Left lung (tissue), 10 donors: Measurements from ENCODE around the gene SPRING1. TPM values are rescaled to one million over a fixed set of nuclear protein-coding genes. Genes with fewer than 3 reads are reported as not detected.

Experiments used
- ATAC-seq: fragments of 200-7000 bp; cut with Tn5 transposase; one replicate; pipeline ENCODE4 v1.9.1; 2020; ENCODE audit warnings: moderate library complexity
- DNase-seq, 4 donors: peaks; one replicate each; pipeline ENCODE4 v3.0.0-alpha.2; 2013 to 2020
- H3K27ac ChIP-seq, 2 donors: fragments of 200-600 bp; sonication (generic) in 1 of 2; one replicate each; pipeline versions ENCODE4 v1.5.0 to v1.8.0; 2020 to 2021
- H3K27me3 ChIP-seq, 2 donors: fragments of 200-600 bp; sonication (generic) in 1 of 2; one replicate each; pipeline versions ENCODE4 v1.5.0 to v1.8.0; 2020 to 2021
- H3K36me3 ChIP-seq, 2 donors: fragments of 200-600 bp; sonication (generic) in 1 of 2; one replicate each; pipeline versions ENCODE4 v1.5.0 to v1.8.0; 2020 to 2021
- H3K4me1 ChIP-seq, 2 donors: fragments of 200-600 bp; one replicate each; pipeline ENCODE4 v1.8.0; 2021
- H3K4me3 ChIP-seq, 2 donors: fragments of 200-600 bp; sonication (generic) in 1 of 2; one replicate each; pipeline versions ENCODE4 v1.5.0 to v1.8.0; 2020 to 2021; ENCODE audit warnings: mild to moderate bottlenecking in 1 of 2
- H3K9me3 ChIP-seq, 2 donors: fragments of 200-600 bp; sonication (generic) in 1 of 2; one replicate each; pipeline versions ENCODE4 v1.5.0 to v1.8.0; 2020 to 2021
- intact Hi-C, 2 donors: fragments of 100-400 bp; cut with DNase I; formaldehyde crosslinking; loops; one replicate each; pipeline versions ENCODE4 v1.11.2 to v1.14.2; 2022
- polyA plus RNA-seq, 6 donors: library from polyadenylated mRNA; unstranded; fragments of 120-200 nt; gene quantifications; one replicate each; pipeline ENCODE4 v1.2.1, GENCODE V29; 2013; ENCODE audit not compliant: insufficient read length in 6 of 6
- total RNA-seq, 2 donors: library from RNA; stranded (reverse); fragmentation: NEBNext Ultra II Directional; extraction: Animal tissue kit (Norgen Biotek cat#: 25700); gene quantifications; one replicate each; pipeline ENCODE4 v1.2.1, GENCODE V29; 2021
- TF ChIP-seq, protein P1 (sequence below), 2 donors: fragments of 200-600 bp; sonication (generic) in 1 of 2; IDR thresholded peaks; one replicate each; pipeline versions ENCODE4 v1.5.0 to v1.8.0; 2021; ENCODE audit warnings: antibody characterized with exemption in 2 of 2
- donor health status: DM: no; HTN: yes; CAD: no.
- donor health status: DM: no; HTN: no; CAD: no.

The SPRING1 gene
- total and polyA plus RNA-seq, 8 donors = 20.7 to 90.5 (median 31.1) TPM

DNA sequence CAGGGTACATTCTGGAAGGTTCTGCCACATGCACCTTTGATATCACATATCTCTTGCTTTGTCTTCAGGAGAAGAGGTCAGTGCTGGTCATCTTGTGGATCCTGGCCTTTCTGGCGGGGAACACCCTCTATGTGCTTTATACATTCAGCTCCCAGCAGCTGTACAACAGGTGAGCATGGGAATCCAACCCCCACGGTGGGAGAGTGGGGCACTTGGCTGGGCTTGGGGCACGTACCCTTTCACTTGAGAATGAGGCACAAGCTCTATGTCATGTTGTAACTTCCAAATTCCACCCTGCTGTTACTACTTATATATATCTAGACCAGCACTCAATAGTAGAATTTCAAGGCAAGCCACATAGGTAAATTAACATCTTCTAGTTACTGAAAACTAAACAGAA is 28.9 kb upstream of the SPRING1 start:
- no peaks in the 10 kb centered on the region for H3K4me1 ChIP-seq
- H3K4me3 ChIP-seq = no peak overlapping the region
- H3K27me3 ChIP-seq = no peaks in the 10 kb centered on the region
- intact Hi-C loops = no loop called here
- H3K27ac ChIP-seq = no peak overlapping the region
- H3K36me3 ChIP-seq = no peaks in the 10 kb centered on the region
- DNase-seq = no peak
- H3K9me3 ChIP-seq = no peaks in the 10 kb centered on the region
- ATAC-seq = no peak
- TF ChIP-seq, protein P1, sequence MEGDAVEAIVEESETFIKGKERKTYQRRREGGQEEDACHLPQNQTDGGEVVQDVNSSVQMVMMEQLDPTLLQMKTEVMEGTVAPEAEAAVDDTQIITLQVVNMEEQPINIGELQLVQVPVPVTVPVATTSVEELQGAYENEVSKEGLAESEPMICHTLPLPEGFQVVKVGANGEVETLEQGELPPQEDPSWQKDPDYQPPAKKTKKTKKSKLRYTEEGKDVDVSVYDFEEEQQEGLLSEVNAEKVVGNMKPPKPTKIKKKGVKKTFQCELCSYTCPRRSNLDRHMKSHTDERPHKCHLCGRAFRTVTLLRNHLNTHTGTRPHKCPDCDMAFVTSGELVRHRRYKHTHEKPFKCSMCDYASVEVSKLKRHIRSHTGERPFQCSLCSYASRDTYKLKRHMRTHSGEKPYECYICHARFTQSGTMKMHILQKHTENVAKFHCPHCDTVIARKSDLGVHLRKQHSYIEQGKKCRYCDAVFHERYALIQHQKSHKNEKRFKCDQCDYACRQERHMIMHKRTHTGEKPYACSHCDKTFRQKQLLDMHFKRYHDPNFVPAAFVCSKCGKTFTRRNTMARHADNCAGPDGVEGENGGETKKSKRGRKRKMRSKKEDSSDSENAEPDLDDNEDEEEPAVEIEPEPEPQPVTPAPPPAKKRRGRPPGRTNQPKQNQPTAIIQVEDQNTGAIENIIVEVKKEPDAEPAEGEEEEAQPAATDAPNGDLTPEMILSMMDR (IDR thresholded peaks at IDR 0.05) = no peak

DNA sequence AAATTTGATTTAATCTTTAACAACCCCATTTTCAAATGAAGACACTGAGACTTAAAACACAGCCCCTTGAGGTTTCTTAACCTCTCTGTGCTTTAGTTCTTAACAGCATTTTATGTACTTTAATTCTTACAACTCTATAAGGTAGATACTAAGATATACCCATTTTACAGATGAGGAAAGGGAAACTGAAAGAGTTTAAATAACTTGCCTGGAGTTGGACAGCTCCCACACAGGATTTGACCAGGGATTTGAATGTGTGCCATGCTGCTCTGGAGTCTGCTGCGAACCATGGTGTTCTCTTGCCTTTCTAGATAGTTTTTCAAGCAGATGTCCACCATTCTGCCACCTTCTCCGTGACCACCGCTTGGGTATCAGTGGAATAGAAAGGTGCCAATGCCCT is 28.4 kb upstream of the SPRING1 start:
- H3K27me3 ChIP-seq = no peaks in the 10 kb centered on the region
- no peaks in the 10 kb centered on the region for H3K9me3 ChIP-seq
- no peak overlapping the region for H3K27ac ChIP-seq
- no peaks in the 10 kb centered on the region for H3K36me3 ChIP-seq
- no peak overlapping the region for H3K4me3 ChIP-seq
- intact Hi-C loops = no loop called here
- no peak for ATAC-seq
- no peak for DNase-seq
- TF ChIP-seq, protein P1 (IDR thresholded peaks at IDR 0.05) = no peak
- no peaks in the 10 kb centered on the region for H3K4me1 ChIP-seq

DNA sequence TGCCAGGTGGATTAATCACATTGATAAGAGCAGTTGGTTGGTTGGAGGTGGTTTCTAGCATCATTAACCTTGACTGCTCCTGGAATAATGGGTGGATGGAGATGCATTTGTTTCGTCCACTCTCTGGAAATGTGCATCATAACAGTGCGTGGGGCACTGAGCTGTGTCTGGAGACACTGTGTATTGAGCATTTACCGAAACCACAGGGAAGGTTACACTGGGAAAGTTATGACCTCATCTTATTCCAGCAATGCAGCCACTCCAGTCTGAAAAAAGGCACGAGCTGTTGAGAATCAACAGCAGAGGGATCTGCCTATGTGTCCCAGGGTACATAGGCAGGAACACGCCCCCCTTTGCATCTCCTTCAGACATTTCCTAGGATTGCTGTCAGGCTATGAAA is 27.4 kb upstream of the SPRING1 start:
- ATAC-seq (no peak), DNase-seq (no peak)
- TF ChIP-seq, protein P1 (IDR thresholded peaks at IDR 0.05) = no peak
- Histone ChIP-seq H3K9me3 (no peaks in the 10 kb centered on the region), H3K4me3 (no peak overlapping the region), H3K36me3 (no peaks in the 10 kb centered on the region), H3K4me1 (no peaks in the 10 kb centered on the region), H3K27ac (no peak overlapping the region), H3K27me3 (no peaks in the 10 kb centered on the region)
- intact Hi-C loops = no loop called here

DNA sequence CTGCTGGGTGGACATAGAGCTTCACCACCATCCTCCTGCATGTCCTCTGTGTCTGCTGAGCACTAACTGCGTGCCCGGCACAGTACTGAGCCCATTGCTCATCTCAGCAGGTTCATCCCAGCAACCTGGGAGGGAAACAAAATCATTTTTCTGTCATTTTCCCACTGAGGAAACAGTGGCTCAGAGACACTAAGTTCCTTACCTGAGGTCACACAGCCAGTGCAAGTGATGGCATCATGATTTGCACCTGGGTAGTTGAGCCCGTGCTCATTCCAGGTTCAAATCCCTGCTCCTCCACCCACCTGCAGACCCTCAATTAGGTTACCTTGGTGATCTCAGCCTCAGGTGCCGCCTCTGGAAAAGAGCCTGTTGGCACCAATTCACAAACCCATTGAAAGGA is 23.6 kb upstream of the SPRING1 start:
- TF ChIP-seq, protein P1 (IDR thresholded peaks at IDR 0.05) = no peak
- no peak overlapping the region for H3K4me3 ChIP-seq
- no peaks in the 10 kb centered on the region for H3K27me3 ChIP-seq
- no peaks in the 10 kb centered on the region for H3K9me3 ChIP-seq
- intact Hi-C loops = no loop called here
- DNase-seq (no peak), ATAC-seq (no peak)
- H3K27ac ChIP-seq = no peak overlapping the region
- no peaks in the 10 kb centered on the region for H3K4me1 ChIP-seq
- no peaks in the 10 kb centered on the region for H3K36me3 ChIP-seq

GRCh38 chr12:116760622-116761020 is 22.8 kb upstream of the SPRING1 start:
- no peaks in the 10 kb centered on the region for H3K9me3 ChIP-seq
- H3K27ac ChIP-seq = no peak overlapping the region
- ATAC-seq = no peak
- H3K36me3 ChIP-seq = no peaks in the 10 kb centered on the region
- TF ChIP-seq, protein P1 (IDR thresholded peaks at IDR 0.05) = no peak
- no peaks in the 10 kb centered on the region for H3K4me1 ChIP-seq
- H3K4me3 ChIP-seq = no peak overlapping the region
- H3K27me3 ChIP-seq = no peaks in the 10 kb centered on the region
- no peak for DNase-seq
- intact Hi-C loops = no loop called here
